Hematopoietic multipotent progenitor cell treated with erythropoietin and hydrocortisone succinate and interleukin-3 and kit ligand, for 15 days (in vitro differentiated cells): Measurements from ENCODE around the gene IFNL2.
"Not testable (repeated sequence)": the region's sequence is repeated elsewhere in the genome, so short reads cannot be mapped to it uniquely, and the experiment has no call there.

Experiments
- DNase-seq: peaks from one replicate; pipeline ENCODE4 v3.0.0-alpha.2; 2015; ENCODE audit warnings: low spot score

IFNL2 gene

GRCh38 chr19:39253374-39254149 is 14.6 kb upstream of the IFNL2 start:
- DNase-seq: no peak

GRCh38 chr19:39254531-39255345 is 13.5 kb upstream of the IFNL2 start:
- peak; percentile 18 for DNase-seq

- DNase-seq: no peak
Measured at GRCh38 chr19:39257227-39257626, 11.0 kb upstream of the IFNL2 start.

GRCh38 chr19:39261704-39262103 is 6.5 kb upstream of the IFNL2 start:
- no peak for DNase-seq

- DNase-seq: no peak
Measured at GRCh38 chr19:39262496-39262895, 5.7 kb upstream of the IFNL2 start.

- no peak for DNase-seq
Measured at GRCh38 chr19:39263912-39264305, 4.3 kb upstream of the IFNL2 start.

- no peak for DNase-seq
Measured at GRCh38 chr19:39264306-39265290, 3.6 kb upstream of the IFNL2 start.

- no peak for DNase-seq
Measured at GRCh38 chr19:39265321-39265916, 2.8 kb upstream of the IFNL2 start.

GRCh38 chr19:39268531-39269223 is 481 bp downstream of the IFNL2 start:
- not testable (repeated sequence) for DNase-seq

- DNase-seq: not testable (repeated sequence)
Measured at GRCh38 chr19:39269369-39269768, 1.2 kb downstream of the IFNL2 start.

GRCh38 chr19:39270036-39270871 is 2.1 kb downstream of the IFNL2 start:
- no peak for DNase-seq

GRCh38 chr19:39273859-39274258 is 5.7 kb downstream of the IFNL2 start:
- not testable (repeated sequence) for DNase-seq

GRCh38 chr19:39275578-39275977 is 7.4 kb downstream of the IFNL2 start:
- no peak for DNase-seq

GRCh38 chr19:39276740-39277139 is 8.5 kb downstream of the IFNL2 start:
- DNase-seq: no peak

- no peak for DNase-seq
Measured at GRCh38 chr19:39277598-39277997, 9.4 kb downstream of the IFNL2 start.

- no peak for DNase-seq
Measured at GRCh38 chr19:39282021-39282420, 13.8 kb downstream of the IFNL2 start.

GRCh38 chr19:39284032-39284431 is 15.8 kb downstream of the IFNL2 start:
- DNase-seq: no peak

GRCh38 chr19:39293394-39293793 is 25.2 kb downstream of the IFNL2 start:
- no peak for DNase-seq

GRCh38 chr19:39296055-39296645 is 28.0 kb downstream of the IFNL2 start, which contains the start of gene IFNL1:
TSS of gene IFNL1 (plus strand) at chr19:39296407. CDS start at chr19:39296422, 15 bp downstream.
- no peak for DNase-seq

GRCh38 chr19:39296906-39297305 is 28.7 kb downstream of the IFNL2 start:
- no peak for DNase-seq
